Brain microvascular endothelial cell (primary cell): ENCODE measurements around the gene DMXL2.

ENCODE experiments used
- DNase-seq: peaks from one replicate; pipeline ENCODE4 v3.0.0-alpha.2; 2020
- H3K27ac ChIP-seq: fragments of 250-450 bp; sonication (Bioruptor Pico); 2 replicates; pipeline ENCODE4 v1.5.1; 2020; ENCODE audit warnings: mild to moderate bottlenecking, moderate library complexity
- H3K27me3 ChIP-seq: fragments of 250-450 bp; sonication (Bioruptor Pico); replicated peaks from 2 replicates; pipeline ENCODE4 v1.5.1; 2020; ENCODE audit warnings: mild to moderate bottlenecking
- H3K36me3 ChIP-seq: fragments of 250-450 bp; sonication (Bioruptor Pico); replicated peaks from 2 replicates; pipeline ENCODE4 v1.5.1; 2020; ENCODE audit warnings: mild to moderate bottlenecking
- H3K4me3 ChIP-seq: 2 replicates; pipeline ENCODE4 v1.5.1; 2011; ENCODE audit warnings: low read depth, mild to moderate bottlenecking, control low read depth, low read length, moderate library complexity
- CTCF ChIP-seq: IDR thresholded peaks from 2 replicates; pipeline ENCODE4 v1.5.1; 2011; ENCODE audit warnings: low read depth, mild to moderate bottlenecking, moderate library complexity, low read length, control low read depth, inconsistent platforms; ENCODE audit errors: missing control alignments
- in situ Hi-C: cut with HindIII; loops from 2 replicates; pipeline ENCODE4 v1.10.0; 2017; ENCODE audit warnings: low sequenced_read_pairs, low pct_ligation_motif_present

The DMXL2 gene

GRCh38 chr15:51416129-51416528 is 206.4 kb downstream of the DMXL2 start:
- in situ Hi-C loops = no loop called here
- Histone ChIP-seq H3K27ac (no peak overlapping the region), H3K27me3 (no peaks in the 10 kb centered on the region), H3K36me3 (no peaks in the 10 kb centered on the region), H3K4me3 (no peak overlapping the region)
- no peak for DNase-seq
- no peak for TF ChIP-seq CTCF

- in situ Hi-C loops = no loop called here
- no peak for TF ChIP-seq CTCF
These were observed 208.2 kb downstream of the DMXL2 start for GRCh38 chr15:51414256-51414860.

GRCh38 chr15:51405693-51406523 is 216.7 kb downstream of the DMXL2 start:
- TF ChIP-seq CTCF = no peak
- Histone ChIP-seq H3K27me3 (peaks cover 18% of the 10 kb centered on the region), H3K4me3 (no peak overlapping the region), H3K27ac (no peak overlapping the region), H3K36me3 (no peaks in the 10 kb centered on the region)
- in situ Hi-C loops = no loop called here
- no peak for DNase-seq

More at GRCh38 chr15:51414256-51414860, 208.2 kb downstream of the DMXL2 start:
- DNase-seq = no peak
- Histone ChIP-seq H3K27ac (no peak overlapping the region), H3K27me3 (no peaks in the 10 kb centered on the region), H3K4me3 (no peak overlapping the region), H3K36me3 (no peaks in the 10 kb centered on the region)

- Histone ChIP-seq H3K36me3 (no peaks in the 10 kb centered on the region), H3K27ac (no peak overlapping the region), H3K4me3 (no peak overlapping the region), H3K27me3 (peaks cover 24% of the 10 kb centered on the region)
- no peak for DNase-seq
- no peak for TF ChIP-seq CTCF
- in situ Hi-C loops = no loop called here
These were observed 218.4 kb downstream of the DMXL2 start for GRCh38 chr15:51403946-51404695.

GRCh38 chr15:51403072-51403878 is 219.3 kb downstream of the DMXL2 start:
- H3K27ac ChIP-seq = no peak overlapping the region
- no peaks in the 10 kb centered on the region for H3K36me3 ChIP-seq
- peak; percentile 60 for DNase-seq
- in situ Hi-C loops = no loop called here
- TF ChIP-seq CTCF = peak; percentile 73
- no peak overlapping the region for H3K4me3 ChIP-seq
- peaks cover 31% of the 10 kb centered on the region for H3K27me3 ChIP-seq
